ENCODE measurements around the gene EGFR. TPM values are rescaled to one million over a fixed set of nuclear protein-coding genes. Genes with fewer than 3 reads are reported as not detected.

The EGFR gene
- polyA plus RNA-seq, 12 donors, result 25.3 to 66.1 (median 28.9) TPM; not detected in 1

- DNase-seq, result no peak
Observed at GRCh38 chr7:55099066-55099820, 80.4 kb downstream of the EGFR start.

- DNase-seq, result no peak
Observed at GRCh38 chr7:55099821-55100543, 81.2 kb downstream of the EGFR start.

GRCh38 chr7:55100544-55101327 is 81.9 kb downstream of the EGFR start:
- peak; percentile 89 for DNase-seq

- no peak for DNase-seq
Observed at GRCh38 chr7:55101359-55101758, 82.5 kb downstream of the EGFR start.

GRCh38 chr7:55104123-55104522 is 85.3 kb downstream of the EGFR start:
- no peak for DNase-seq

GRCh38 chr7:55104712-55105433 is 86.1 kb downstream of the EGFR start:
- no peak for DNase-seq

GRCh38 chr7:55105952-55106351 is 87.1 kb downstream of the EGFR start:
- no peak for DNase-seq

- no peak for DNase-seq
Observed at GRCh38 chr7:55107946-55108345, 89.1 kb downstream of the EGFR start.

GRCh38 chr7:55108401-55108800 is 89.6 kb downstream of the EGFR start:
- no peak for DNase-seq

- DNase-seq, result no peak
Observed at GRCh38 chr7:55108818-55109217, 90.0 kb downstream of the EGFR start.

- no peak for DNase-seq
Observed at GRCh38 chr7:55109404-55110167, 90.8 kb downstream of the EGFR start.

GRCh38 chr7:55110282-55110992 is 91.6 kb downstream of the EGFR start:
- no peak for DNase-seq

GRCh38 chr7:55110993-55111361 is 92.2 kb downstream of the EGFR start:
- peak; percentile 88 for DNase-seq

- no peak for DNase-seq
Observed at GRCh38 chr7:55112056-55112455, 93.2 kb downstream of the EGFR start.

- no peak for DNase-seq
Observed at GRCh38 chr7:55113760-55114540, 95.1 kb downstream of the EGFR start.

GRCh38 chr7:55117286-55117685 is 98.5 kb downstream of the EGFR start:
- no peak for DNase-seq

- DNase-seq, result no peak
Observed at GRCh38 chr7:55118426-55118825, 99.6 kb downstream of the EGFR start.

- no peak for DNase-seq
Observed at GRCh38 chr7:55119571-55119970, 100.8 kb downstream of the EGFR start.

- no peak for DNase-seq
Observed at GRCh38 chr7:55120074-55120473, 101.3 kb downstream of the EGFR start.

All from muscle of arm (tissue), 12 donors.